Endodermal cell (in vitro differentiated cells): ENCODE data around the gene CACNA1A. TPM values are rescaled to one million over a fixed set of nuclear protein-coding genes. Genes with fewer than 3 reads are reported as not detected.

Experiments
- DNase-seq: peaks from one replicate; pipeline ENCODE4 v3.0.0-alpha.2; 2017
- H3K27ac ChIP-seq: 2 replicates; pipeline ENCODE4 v1.5.1; 2013; ENCODE audit warnings: mild to moderate bottlenecking, low read depth, low read length, moderate library complexity
- H3K27me3 ChIP-seq: 2 replicates; pipeline ENCODE4 v1.6.1; 2013; ENCODE audit warnings: mild to moderate bottlenecking, low read length, moderate library complexity; ENCODE audit not compliant: insufficient read depth, control insufficient read depth, poor library complexity, severe bottlenecking
- H3K36me3 ChIP-seq: 2 replicates; pipeline ENCODE4 v1.7.0; 2013; ENCODE audit warnings: mild to moderate bottlenecking, low read length, moderate library complexity; ENCODE audit not compliant: control insufficient read depth, insufficient read depth
- H3K4me1 ChIP-seq: one replicate; pipeline ENCODE4 v1.7.0; 2013; ENCODE audit warnings: low read length; ENCODE audit not compliant: control insufficient read depth, insufficient read depth
- H3K4me3 ChIP-seq: 2 replicates; pipeline ENCODE4 v1.5.1; 2013; ENCODE audit warnings: mild to moderate bottlenecking, low read length, moderate library complexity
- H3K9ac ChIP-seq: 2 replicates; pipeline ENCODE4 v1.6.1; 2013; ENCODE audit warnings: mild to moderate bottlenecking, low read length, moderate library complexity; ENCODE audit not compliant: poor library complexity, severe bottlenecking; ENCODE audit errors: extremely low read depth
- H3K9me3 ChIP-seq: 2 replicates; pipeline ENCODE4 v1.6.1; 2013; ENCODE audit warnings: mild to moderate bottlenecking, low read length, moderate library complexity; ENCODE audit not compliant: control insufficient read depth
- H3K27ac Mint-ChIP-seq: 2 replicates; pipeline ENCODE4 v1.8.0; 2020; ENCODE audit warnings: mixed read lengths
- H3K27me3 Mint-ChIP-seq: 2 replicates; pipeline ENCODE4 v1.8.0; 2021; ENCODE audit warnings: mild to moderate bottlenecking, mixed read lengths; ENCODE audit not compliant: insufficient read depth
- H3K36me3 Mint-ChIP-seq: 2 replicates; pipeline ENCODE4 v1.8.0; 2020; ENCODE audit warnings: low read depth, mixed read lengths
- H3K4me1 Mint-ChIP-seq: 2 replicates; pipeline ENCODE4 v1.8.0; 2020; ENCODE audit warnings: mixed read lengths
- H3K4me3 Mint-ChIP-seq: 2 replicates; pipeline ENCODE4 v1.8.0; 2020; ENCODE audit warnings: mild to moderate bottlenecking, moderate library complexity, mixed read lengths
- H3K9me3 Mint-ChIP-seq: 2 replicates; pipeline ENCODE4 v1.8.0; 2020; ENCODE audit warnings: mild to moderate bottlenecking, mixed read lengths
- WGBS, 2 experiments: methylation state at CpG; one replicate each; pipeline versions ENCODE4 v1.1.5 to v1.1.7; 2013; ENCODE audit warnings: missing lambda C conversion rate in 2 of 2, mixed read lengths in 1 of 2; ENCODE audit not compliant: insufficient coverage in 1 of 2, insufficient read length in 1 of 2; 5-methylcytosine and 5-hydroxymethylcytosine counted together
- total RNA-seq, 2 donors: library from RNA; stranded (reverse); fragmentation: NEBNext Ultra II Directional in 1 of 2; extraction: Animal tissue kit (Norgen Biotek cat#: 25700) in 1 of 2; gene quantifications; 2 replicates in 1 of 2; 3 replicates in 1 of 2; pipeline ENCODE4 v1.2.1, GENCODE V29; 2021
- TF ChIP-seq, protein P1 (sequence below): fragments of 200-600 bp; sonication (generic); conservative IDR thresholded peaks from 2 replicates; pipeline ENCODE4 v1.5.0; 2021; ENCODE audit warnings: antibody characterized with exemption, mild to moderate bottlenecking

Gene CACNA1A
- total RNA-seq, 2 donors from 2014 or later: 8.0 to 10.6 TPM

- Mint-ChIP-seq H3K27ac (no peak overlapping the region), H3K27me3 (no peaks in the 10 kb centered on the region), H3K4me1 (no peaks in the 10 kb centered on the region), H3K9me3 (peaks cover 9% of the 10 kb centered on the region), H3K4me3 (no peak overlapping the region), H3K36me3 (no peaks in the 10 kb centered on the region)
- TF ChIP-seq, protein P1, sequence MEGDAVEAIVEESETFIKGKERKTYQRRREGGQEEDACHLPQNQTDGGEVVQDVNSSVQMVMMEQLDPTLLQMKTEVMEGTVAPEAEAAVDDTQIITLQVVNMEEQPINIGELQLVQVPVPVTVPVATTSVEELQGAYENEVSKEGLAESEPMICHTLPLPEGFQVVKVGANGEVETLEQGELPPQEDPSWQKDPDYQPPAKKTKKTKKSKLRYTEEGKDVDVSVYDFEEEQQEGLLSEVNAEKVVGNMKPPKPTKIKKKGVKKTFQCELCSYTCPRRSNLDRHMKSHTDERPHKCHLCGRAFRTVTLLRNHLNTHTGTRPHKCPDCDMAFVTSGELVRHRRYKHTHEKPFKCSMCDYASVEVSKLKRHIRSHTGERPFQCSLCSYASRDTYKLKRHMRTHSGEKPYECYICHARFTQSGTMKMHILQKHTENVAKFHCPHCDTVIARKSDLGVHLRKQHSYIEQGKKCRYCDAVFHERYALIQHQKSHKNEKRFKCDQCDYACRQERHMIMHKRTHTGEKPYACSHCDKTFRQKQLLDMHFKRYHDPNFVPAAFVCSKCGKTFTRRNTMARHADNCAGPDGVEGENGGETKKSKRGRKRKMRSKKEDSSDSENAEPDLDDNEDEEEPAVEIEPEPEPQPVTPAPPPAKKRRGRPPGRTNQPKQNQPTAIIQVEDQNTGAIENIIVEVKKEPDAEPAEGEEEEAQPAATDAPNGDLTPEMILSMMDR: no peak
- no peak overlapping the region for H3K4me3 ChIP-seq
- H3K4me1 ChIP-seq: no peaks in the 10 kb centered on the region
- peaks cover 5% of the 10 kb centered on the region for H3K9me3 ChIP-seq
- no peak overlapping the region for H3K27ac ChIP-seq
- no peaks in the 10 kb centered on the region for H3K27me3 ChIP-seq
- DNase-seq: no peak
- 84 to 85% methylated on average over 7 of the region's 7 CpGs for WGBS, 2 experiments
- no peak overlapping the region for H3K9ac ChIP-seq
- no peaks in the 10 kb centered on the region for H3K36me3 ChIP-seq
These were observed 102.0 kb downstream of the CACNA1A start for GRCh38 chr19:13404236-13404635.

- no peak overlapping the region for H3K27ac ChIP-seq
- no peaks in the 10 kb centered on the region for H3K36me3 ChIP-seq
- no peaks in the 10 kb centered on the region for H3K27me3 ChIP-seq
- H3K4me3 ChIP-seq: no peak overlapping the region
- H3K9ac ChIP-seq: no peak overlapping the region
- TF ChIP-seq, protein P1: no peak
- H3K4me1 ChIP-seq: no peaks in the 10 kb centered on the region
- Mint-ChIP-seq H3K27ac (no peak overlapping the region), H3K9me3 (peaks cover 9% of the 10 kb centered on the region), H3K4me1 (no peaks in the 10 kb centered on the region), H3K36me3 (no peaks in the 10 kb centered on the region), H3K4me3 (no peak overlapping the region), H3K27me3 (no peaks in the 10 kb centered on the region)
- peaks cover 5% of the 10 kb centered on the region for H3K9me3 ChIP-seq
- WGBS, 2 experiments: 33 to 61% methylated on average over 1 to 2 of the region's 2 CpGs
- peak; percentile 70 for DNase-seq
These were observed 104.9 kb downstream of the CACNA1A start for GRCh38 chr19:13401388-13401787.

GRCh38 chr19:13400296-13400695, 106.0 kb downstream of the CACNA1A start:
- Histone ChIP-seq H3K4me1 (no peaks in the 10 kb centered on the region), H3K9ac (no peak overlapping the region), H3K9me3 (peaks cover 5% of the 10 kb centered on the region), H3K36me3 (no peaks in the 10 kb centered on the region), H3K27ac (no peak overlapping the region), H3K27me3 (no peaks in the 10 kb centered on the region), H3K4me3 (no peak overlapping the region)
- Mint-ChIP-seq H3K4me3 (no peak overlapping the region), H3K4me1 (no peaks in the 10 kb centered on the region), H3K9me3 (peaks cover 9% of the 10 kb centered on the region), H3K27ac (no peak overlapping the region), H3K36me3 (no peaks in the 10 kb centered on the region), H3K27me3 (peaks cover 2% of the 10 kb centered on the region)
- TF ChIP-seq, protein P1: no peak
- no peak for DNase-seq
